HEK293 (cell line): ENCODE measurements around the gene DDR1.

Experiments used
- CTCF ChIA-PET: fragments of 350-600 bp; formaldehyde crosslinking; extraction: SDS; loops from one replicate; lab custom pipeline; 2021; ENCODE audit warnings: antibody characterized with exemption; lab: Yijun Ruan, JAX
- POLR2A ChIA-PET: fragments of 300-600 bp; formaldehyde crosslinking; extraction: SDS; loops from one replicate; lab custom pipeline; 2020; ENCODE audit warnings: antibody characterized with exemption, inconsistent platforms; lab: Yijun Ruan, JAX
- H3K27ac ChIP-seq: fragments of 200-500 bp; sonication (Bioruptor generic); 2 replicates; pipeline ENCODE4 v1.5.1; 2014; ENCODE audit warnings: low read depth, low read length, control low read depth, inconsistent platforms; ENCODE audit errors: extremely low read depth
- H3K36me3 ChIP-seq, 2 experiments: fragments of 200-500 bp in 1 of 2; sonication (Bioruptor generic) in 1 of 2; 1 replicate in 1 of 2; 2 replicates in 1 of 2; pipeline ENCODE4 v1.5.1; 2014 to 2017; ENCODE audit warnings: inconsistent platforms in 2 of 2, low read length in 2 of 2; ENCODE audit not compliant: control insufficient read depth in 2 of 2, insufficient read depth in 1 of 2
- H3K4me1 ChIP-seq: fragments of 200-500 bp; sonication (Bioruptor generic); 2 replicates; pipeline ENCODE4 v1.5.1; 2014; ENCODE audit warnings: mild to moderate bottlenecking, low read length, inconsistent platforms; ENCODE audit not compliant: control insufficient read depth, insufficient read depth
- H3K4me3 ChIP-seq: 2 replicates; pipeline ENCODE4 v1.5.1; 2011; ENCODE audit warnings: low read depth, mild to moderate bottlenecking, control low read depth, low read length, moderate library complexity
- H3K9me3 ChIP-seq: fragments of 200-500 bp; sonication (Bioruptor generic); 2 replicates; pipeline ENCODE4 v1.5.1; 2014; ENCODE audit warnings: low read depth, low read length, inconsistent platforms; ENCODE audit not compliant: control insufficient read depth, insufficient read depth
- AEBP2 ChIP-seq: fragments of 450-650 bp; formaldehyde crosslinking; IDR thresholded peaks from 2 replicates; pipeline ENCODE4 v1.5.1; 2016; ENCODE audit warnings: missing biosample characterization, missing genetic modification characterization, borderline replicate concordance
- BCL6B ChIP-seq: fragments of 450-650 bp; formaldehyde crosslinking; IDR thresholded peaks from 2 replicates; pipeline ENCODE4 v1.5.1; 2017; ENCODE audit warnings: missing biosample characterization, missing genetic modification characterization
- GFI1B ChIP-seq: fragments of 450-650 bp; formaldehyde crosslinking; IDR thresholded peaks from 2 replicates; pipeline ENCODE4 v1.5.1; 2016; ENCODE audit warnings: missing biosample characterization, missing genetic modification characterization
- HOXC10 ChIP-seq: sonication (generic); formaldehyde crosslinking; IDR thresholded peaks from 2 replicates; pipeline ENCODE4 v1.8.1; 2023; ENCODE audit warnings: mild to moderate bottlenecking, missing genetic modification reagents
- KLF8 ChIP-seq: fragments of 450-650 bp; formaldehyde crosslinking; IDR thresholded peaks from 2 replicates; pipeline ENCODE4 v1.5.1; 2016; ENCODE audit warnings: missing biosample characterization, missing genetic modification characterization
- PATZ1 ChIP-seq: fragments of 450-650 bp; formaldehyde crosslinking; IDR thresholded peaks from 2 replicates; pipeline ENCODE4 v1.5.1; 2016; ENCODE audit warnings: missing biosample characterization, missing genetic modification characterization
- PRDM1 ChIP-seq: fragments of 450-650 bp; formaldehyde crosslinking; IDR thresholded peaks from 2 replicates; pipeline ENCODE4; 2016; ENCODE audit warnings: missing biosample characterization, missing genetic modification characterization
- SALL2 ChIP-seq: fragments of 450-650 bp; formaldehyde crosslinking; IDR thresholded peaks from 2 replicates; pipeline ENCODE4 v1.5.0; 2017; ENCODE audit warnings: missing biosample characterization, mild to moderate bottlenecking, missing genetic modification characterization, borderline replicate concordance
- SP2 ChIP-seq: fragments of 450-650 bp; formaldehyde crosslinking; IDR thresholded peaks from 2 replicates; pipeline ENCODE4 v1.5.1; 2016; ENCODE audit warnings: missing biosample characterization, missing genetic modification characterization
- ZBTB20 ChIP-seq: fragments of 450-650 bp; formaldehyde crosslinking; IDR thresholded peaks from 2 replicates; pipeline ENCODE4 v1.5.1; 2016; ENCODE audit warnings: missing biosample characterization, missing genetic modification characterization
- ZBTB44 ChIP-seq: fragments of 450-650 bp; IDR thresholded peaks from 2 replicates; pipeline ENCODE4 v1.5.1; 2018; ENCODE audit warnings: missing biosample characterization, mild to moderate bottlenecking, missing genetic modification characterization
- ZNF121 ChIP-seq: fragments of 450-650 bp; formaldehyde crosslinking; IDR thresholded peaks from 2 replicates; pipeline ENCODE4 v1.5.1; 2016; ENCODE audit warnings: missing biosample characterization, missing genetic modification characterization
- ZNF133 ChIP-seq: fragments of 450-650 bp; formaldehyde crosslinking; IDR thresholded peaks from 2 replicates; pipeline ENCODE4 v1.5.1; 2016; ENCODE audit warnings: missing biosample characterization, missing genetic modification characterization
- ZNF169 ChIP-seq: fragments of 450-650 bp; formaldehyde crosslinking; IDR thresholded peaks from 2 replicates; pipeline ENCODE4 v1.5.1; 2016; ENCODE audit warnings: missing biosample characterization, missing genetic modification characterization
- ZNF202 ChIP-seq: fragments of 450-650 bp; formaldehyde crosslinking; IDR thresholded peaks from 2 replicates; pipeline ENCODE4 v1.5.1; 2016; ENCODE audit warnings: missing biosample characterization, missing genetic modification characterization, borderline replicate concordance
- ZNF292 ChIP-seq: fragments of 450-650 bp; formaldehyde crosslinking; IDR thresholded peaks from 2 replicates; pipeline ENCODE4 v1.5.1; 2016; ENCODE audit warnings: low read depth, missing biosample characterization, missing genetic modification characterization, borderline replicate concordance
- ZNF311 ChIP-seq: fragments of 450-650 bp; formaldehyde crosslinking; IDR thresholded peaks from 2 replicates; pipeline ENCODE4 v1.5.1; 2017; ENCODE audit warnings: missing biosample characterization, missing genetic modification characterization, borderline replicate concordance
- ZNF354C ChIP-seq: fragments of 450-650 bp; formaldehyde crosslinking; IDR thresholded peaks from 2 replicates; pipeline ENCODE4 v1.5.1; 2016; ENCODE audit warnings: missing biosample characterization, missing genetic modification characterization, low read depth, borderline replicate concordance
- ZNF366 ChIP-seq: fragments of 450-650 bp; formaldehyde crosslinking; conservative IDR thresholded peaks from 2 replicates; pipeline ENCODE4 v1.5.1; 2016; ENCODE audit warnings: missing biosample characterization, missing genetic modification characterization
- ZNF37A ChIP-seq: fragments of 450-650 bp; IDR thresholded peaks from 2 replicates; pipeline ENCODE4 v1.5.1; 2018; ENCODE audit warnings: missing biosample characterization, missing genetic modification characterization
- ZNF596 ChIP-seq: fragments of 450-650 bp; IDR thresholded peaks from 2 replicates; pipeline ENCODE4 v1.5.0; 2018; ENCODE audit warnings: missing biosample characterization, mild to moderate bottlenecking, missing genetic modification characterization, moderate library complexity
- ZNF610 ChIP-seq: fragments of 450-650 bp; formaldehyde crosslinking; IDR thresholded peaks from 2 replicates; pipeline ENCODE4 v1.5.1; 2016; ENCODE audit warnings: missing biosample characterization, missing genetic modification characterization, borderline replicate concordance

DDR1 gene

GRCh38 chr6:30942338-30943060 is 58.2 kb downstream of the DDR1 start (continued):
- peak; percentile 64; the same call in 1 of the 2 replicates for TF ChIP-seq PATZ1
- TF ChIP-seq ZNF354C (tag by site-specific recombination) = no peak
- peak; percentile 67; the same call in 1 of the 2 replicates for TF ChIP-seq ZBTB20 (tag by site-specific recombination)
- TF ChIP-seq ZNF37A (tag by site-specific recombination) = no peak
- TF ChIP-seq KLF8 (tag by site-specific recombination) = peak; percentile 39; the same call in 1 of the 2 replicates
- TF ChIP-seq ZNF366 (tag by site-specific recombination) = peak; percentile 73
- TF ChIP-seq, all 188 proteins: peak for 20

GRCh38 chr6:30944051-30944450 is 59.7 kb downstream of the DDR1 start:
- Histone ChIP-seq H3K4me1 (no peaks in the 10 kb centered on the region; the same call in 1 of the 2 replicates), H3K36me3 (no peaks in the 10 kb centered on the region), H3K27ac (no peak overlapping the region), H3K4me3 (no peak overlapping the region), H3K9me3 (no peaks in the 10 kb centered on the region)
- TF ChIP-seq ZNF366 (tag by site-specific recombination) (peak; percentile 66; the same call in 1 of the 2 replicates), PRDM1 (peak; percentile 95), HOXC10 (CRISPR knock-in tag) (no peak)
- POLR2A ChIA-PET = no interaction called here
- CTCF ChIA-PET = interaction anchor here (1.1 kb wide), 2 partner anchors 9 to 186 kb away, joined by 3 to 4 read pairs; no protein-coding TSS in a partner anchor

GRCh38 chr6:30945281-30945680 is 61.0 kb downstream of the DDR1 start:
- CTCF ChIA-PET = interaction anchor here (0.7 to 0.9 kb wide), 3 partner anchors 28 to 124 kb away, joined by 3 to 4 read pairs (median 3); no protein-coding TSS in a partner anchor
- 0 out of 2 replicates have a peak, but pooled peaks have one; percentile 51 for TF ChIP-seq ZNF121 (tag by site-specific recombination)
- TF ChIP-seq ZNF610 = no peak

GRCh38 chr6:30947231-30947630 is 62.9 kb downstream of the DDR1 start:
- Histone ChIP-seq H3K9me3 (no peaks in the 10 kb centered on the region), H3K36me3 (no peaks in the 10 kb centered on the region), H3K4me1 (no peaks in the 10 kb centered on the region; the same call in 1 of the 2 replicates), H3K27ac (no peak overlapping the region), H3K4me3 (no peak overlapping the region)
- ChIA-PET POLR2A (no interaction called here), CTCF (interaction anchor here (1.0 to 1.5 kb wide), 2 partner anchors 35 to 141 kb away, joined by 4 to 5 read pairs; no protein-coding TSS in a partner anchor)
- no peak for TF ChIP-seq SP2 (tag by site-specific recombination)
- no peak for TF ChIP-seq BCL6B (tag by site-specific recombination)
- TF ChIP-seq ZNF169 (tag by site-specific recombination) = no peak
- no peak for TF ChIP-seq GFI1B (tag by site-specific recombination)
- no peak for TF ChIP-seq ZNF133 (tag by site-specific recombination)
- TF ChIP-seq ZNF202 (tag by site-specific recombination) = no peak
- no peak for TF ChIP-seq ZNF311
- TF ChIP-seq SALL2 (tag by site-specific recombination) = no peak
- no peak for TF ChIP-seq ZNF292 (tag by site-specific recombination)
- TF ChIP-seq ZBTB44 (tag by site-specific recombination) = no peak
- TF ChIP-seq PRDM1 = no peak
- TF ChIP-seq ZNF596 (tag by site-specific recombination) = no peak
- no peak for TF ChIP-seq HOXC10 (CRISPR knock-in tag)
- no peak for TF ChIP-seq AEBP2

More at GRCh38 chr6:30945281-30945680, 61.0 kb downstream of the DDR1 start:
- Histone ChIP-seq H3K27ac (no peak overlapping the region), H3K9me3 (no peaks in the 10 kb centered on the region), H3K36me3 (no peaks in the 10 kb centered on the region), H3K4me3 (no peak overlapping the region), H3K4me1 (no peaks in the 10 kb centered on the region; the same call in 1 of the 2 replicates)
- POLR2A ChIA-PET = no interaction called here
